K562 (cell line): ENCODE results near the gene CEP290. TPM values are rescaled to one million over a fixed set of nuclear protein-coding genes. Genes with fewer than 3 reads are reported as not detected.

Experiments
- ATAC-seq: fragments of 200-7000 bp; cut with Tn5 transposase; 3 replicates; pipeline ENCODE4 v1.9.1; 2020; ENCODE audit warnings: moderate library complexity
- BruUV-seq: library from RNA; stranded (reverse); fragments of 400-500 nt; replicated peaks from 2 replicates; lab custom pipeline; 2021; lab: Mats Ljungman, UMichigan
- CTCF ChIA-PET: fragments of 300-600 bp; formaldehyde crosslinking; extraction: SDS; loops from one replicate; lab custom pipeline; 2021; ENCODE audit warnings: low intra/inter-chr PET ratio; lab: Yijun Ruan, JAX
- POLR2A ChIA-PET: fragments of 300-600, 350-650 bp; sonication (Branson Sonifier 250); formaldehyde crosslinking; extraction: SDS; loops from one replicate; lab custom pipeline; 2021; ENCODE audit warnings: antibody characterized with exemption, inconsistent platforms; lab: Yijun Ruan, JAX
- DNase-seq, 4 experiments: peaks; one replicate each; pipeline versions ENCODE4 v3.0.0 to v3.0.0-alpha.2; 2011 to 2018; ENCODE audit warnings: low spot score in 3 of 4, mixed read lengths in 3 of 4; ENCODE audit errors: extremely low read depth in 1 of 4
- FAIRE-seq: peaks from 2 replicates; lab custom pipeline; 2011; peaks lifted over from hg19 to GRCh38; lab: Jason Lieb, UNC
- H2AFZ ChIP-seq: 2 replicates; pipeline ENCODE4 v1.6.0; 2011; ENCODE audit warnings: low read depth, low read length, control low read depth, inconsistent platforms
- H3K27ac ChIP-seq: fragments of 200-600 bp; 3 replicates; pipeline ENCODE4 v1.8.0; 2011; ENCODE audit warnings: low read depth, mild to moderate bottlenecking, control low read depth, inconsistent platforms, low read length, moderate library complexity, mixed read lengths; ENCODE audit errors: extremely low read depth
- H3K27me3 ChIP-seq, 2 experiments: fragments of 300-600 bp in 1 of 2; 2 replicates in 1 of 2; 3 replicates in 1 of 2; pipeline versions ENCODE4 v1.6.0 to v1.8.0; 2011; ENCODE audit warnings: inconsistent platforms in 2 of 2, low read length in 2 of 2, mild to moderate bottlenecking in 1 of 2, mixed read lengths in 1 of 2, moderate library complexity in 1 of 2; ENCODE audit not compliant: control insufficient read depth in 2 of 2, insufficient read depth in 2 of 2
- H3K36me3 ChIP-seq: fragments of 300-600 bp; 3 replicates; pipeline ENCODE4 v1.8.0; 2011; ENCODE audit warnings: mild to moderate bottlenecking, low read length, inconsistent platforms; ENCODE audit not compliant: control insufficient read depth, insufficient read depth
- H3K4me1 ChIP-seq, 2 experiments: fragments of 200-600 bp in 1 of 2; replicated peaks in 1 of 2; 2 replicates in 1 of 2; 3 replicates in 1 of 2; pipeline versions ENCODE4 v1.5.1 to v1.8.0; 2011; ENCODE audit warnings: inconsistent platforms in 2 of 2, low read length in 2 of 2, mild to moderate bottlenecking in 1 of 2, mixed read lengths in 1 of 2, moderate library complexity in 1 of 2; ENCODE audit not compliant: control insufficient read depth in 2 of 2, insufficient read depth in 2 of 2
- H3K4me2 ChIP-seq: 2 replicates; pipeline ENCODE4 v1.6.1; 2011; ENCODE audit warnings: low read length, control low read depth, inconsistent platforms, mixed read lengths; ENCODE audit not compliant: insufficient read depth
- H3K4me3 ChIP-seq: fragments of 200-600 bp; sonication (generic), shearing (Covaris generic); 2 replicates; pipeline ENCODE4 v1.5.1; 2016; ENCODE audit warnings: control low read depth, inconsistent platforms
- H3K79me2 ChIP-seq: fragments of 200-600 bp; 3 replicates; pipeline ENCODE4 v1.8.0; 2011; ENCODE audit warnings: low read length, inconsistent platforms; ENCODE audit not compliant: control insufficient read depth, insufficient read depth
- H3K9ac ChIP-seq, 2 experiments: 2 replicates each; pipeline versions ENCODE4 v1.6.0 to v1.6.1; 2011; ENCODE audit warnings: low read depth in 2 of 2, low read length in 2 of 2, control low read depth in 1 of 2, inconsistent platforms in 1 of 2, mild to moderate bottlenecking in 1 of 2, mixed read lengths in 1 of 2; ENCODE audit not compliant: insufficient read depth in 1 of 2
- H3K9me1 ChIP-seq: one replicate; pipeline ENCODE4 v1.6.0; 2011; ENCODE audit warnings: inconsistent platforms, mild to moderate bottlenecking, low read length, moderate library complexity; ENCODE audit not compliant: control insufficient read depth, insufficient read depth
- H3K9me3 ChIP-seq: replicated peaks from 2 replicates; pipeline ENCODE4 v1.5.1; 2011; ENCODE audit warnings: low read depth, low read length, inconsistent platforms; ENCODE audit not compliant: control insufficient read depth, insufficient read depth
- H4K20me1 ChIP-seq: replicated peaks from 2 replicates; pipeline ENCODE4 v1.6.1; 2011; ENCODE audit warnings: low read length, inconsistent platforms, mixed read lengths; ENCODE audit not compliant: control insufficient read depth, insufficient read depth
- CC2D1A ChIP-seq: fragments of 450-650 bp; IDR thresholded peaks from 2 replicates; pipeline ENCODE4 v1.6.1; 2017; ENCODE audit warnings: mild to moderate bottlenecking
- CSDE1 ChIP-seq, 2 experiments: fragments of 450-650 bp; IDR thresholded peaks; 2 replicates each; pipeline ENCODE4 v1.6.1; 2016; ENCODE audit warnings: mild to moderate bottlenecking in 1 of 2
- EP400 ChIP-seq: fragments of 450-650 bp; IDR thresholded peaks from 2 replicates; pipeline ENCODE4 v1.6.1; 2017; ENCODE audit warnings: antibody characterized with exemption, mild to moderate bottlenecking, moderate library complexity
- HMG20B ChIP-seq: fragments of 250-450 bp; sonication (Bioruptor Pico); IDR thresholded peaks from 2 replicates; pipeline ENCODE4 v1.5.0; 2021; ENCODE audit warnings: mild to moderate bottlenecking
- L3MBTL2 ChIP-seq: fragments of 450-650 bp; IDR thresholded peaks from 2 replicates; pipeline ENCODE4 v1.6.1; 2016; ENCODE audit warnings: mild to moderate bottlenecking, moderate library complexity
- MTA2 ChIP-seq: fragments of 450-650 bp; IDR thresholded peaks from 2 replicates; pipeline ENCODE4 v1.6.1; 2016; ENCODE audit warnings: low read depth
- MYC ChIP-seq, 2 experiments: fragments of 250-450 bp in 1 of 2; sonication (Bioruptor Pico) in 1 of 2; IDR thresholded peaks; 2 replicates each; pipeline versions ENCODE4 v1.5.1 to v1.6.1; 2012 to 2021; ENCODE audit warnings: low read depth in 2 of 2, borderline replicate concordance in 1 of 2, improper control_type of control experiment in 1 of 2, low read length in 1 of 2, mild to moderate bottlenecking in 1 of 2, moderate library complexity in 1 of 2
- NCOR1 ChIP-seq: fragments of 450-650 bp; IDR thresholded peaks from 2 replicates; pipeline ENCODE4 v1.6.1; 2016; ENCODE audit warnings: mild to moderate bottlenecking, moderate library complexity
- OTX1 ChIP-seq: fragments of 450-650 bp; formaldehyde crosslinking; IDR thresholded peaks from 2 replicates; pipeline ENCODE4 v1.4.0; 2022; ENCODE audit warnings: mild to moderate bottlenecking
- PURB ChIP-seq: sonication (generic); formaldehyde crosslinking; IDR thresholded peaks from 2 replicates; pipeline ENCODE4 v1.9.0; 2021; ENCODE audit warnings: low read depth, mild to moderate bottlenecking, missing genetic modification reagents
- SMARCA5 ChIP-seq: fragments of 450-650 bp; IDR thresholded peaks from 2 replicates; pipeline ENCODE4 v1.6.1; 2016
- SRF ChIP-seq, 2 experiments: fragments of 250-450, 450-650 bp in 1 of 2; sonication (Bioruptor Pico) in 1 of 2; sonication (generic) in 1 of 2; formaldehyde crosslinking; IDR thresholded peaks; 2 replicates each; pipeline versions ENCODE4 v1.5.0 to v1.5.1; 2020 to 2022; ENCODE audit warnings: mild to moderate bottlenecking in 1 of 2, missing genetic modification reagents in 1 of 2
- U2AF1 ChIP-seq: fragments of 200-400 bp; formaldehyde crosslinking; optimal IDR thresholded peaks from 2 replicates; pipeline ENCODE3; 2017; ENCODE audit warnings: mild to moderate bottlenecking, low read depth, low read length, moderate library complexity
- XRCC5 ChIP-seq: fragments of 200-400 bp; formaldehyde crosslinking; IDR thresholded peaks from 2 replicates; pipeline ENCODE4 v1.6.1; 2017; ENCODE audit warnings: low read depth, mild to moderate bottlenecking, low read length
- ZNF311 ChIP-seq: fragments of 250-450 bp; sonication (Bioruptor Pico); IDR thresholded peaks from 2 replicates; pipeline ENCODE4 v1.4.0; 2020; ENCODE audit warnings: mild to moderate bottlenecking, moderate library complexity
- WGBS: fragments of 100-300 bp; shearing (Covaris generic); methylation state at CpG from one replicate; pipeline ENCODE4 v1.1.6; 2016; ENCODE audit warnings: low coverage, mixed read lengths; ENCODE audit not compliant: insufficient coverage; ENCODE audit errors: missing lambda C conversion rate; 5-methylcytosine and 5-hydroxymethylcytosine counted together
- in situ Hi-C: fragments of 300-500 bp; cut with MboI; formaldehyde crosslinking; loops from 4 replicates; pipeline ENCODE4 v1.15.0; 2018; ENCODE audit warnings: inconsistent platforms, mixed read lengths
- intact Hi-C: fragments of 100-400 bp; cut with micrococcal nuclease; formaldehyde crosslinking; loops from 2 replicates; pipeline ENCODE4 v1.14.2; 2022
- polyA plus RNA-seq, 8 experiments: library from polyadenylated mRNA; depleted of rRNA in 4 of 8; stranded (reverse) in 5 of 8; unstranded in 3 of 8; fragments of >200 nt; fragmentation: Nextera tagmentation in 2 of 8; fragmentation: Illumina TruSeq in 1 of 8; extraction: Ambion mirVana in 2 of 8; extraction: Trizol in 1 of 8; gene quantifications; 2 replicates each; pipeline versions ENCODE4 v1.2.1 to v1.2.3, GENCODE V29; 2011 to 2014; ENCODE audit warnings: inconsistent platforms in 1 of 8, missing spikeins in 1 of 8
- total RNA-seq, 7 experiments: library from RNA; depleted of rRNA in 6 of 7; stranded (reverse); fragments of >200 nt in 6 of 7; fragmentation: Illumina TruSeq in 2 of 7; extraction: Trizol in 2 of 7; gene quantifications; 2 replicates each; pipeline versions ENCODE4 v1.2.1 to v1.2.3, GENCODE V29; 2011 to 2021; ENCODE audit warnings: low replicate concordance in 1 of 7
- TF ChIP-seq, protein P1 (sequence below): sonication (generic); formaldehyde crosslinking; IDR thresholded peaks from 2 replicates; pipeline ENCODE4 v1.8.1; 2022; ENCODE audit warnings: missing genetic modification reagents
- TF ChIP-seq, protein P2 (sequence below): fragments of 450-650 bp; IDR thresholded peaks from 2 replicates; pipeline ENCODE4 v1.6.1; 2016; ENCODE audit warnings: antibody characterized with exemption
- TF ChIP-seq, protein P3 (sequence below), 2 experiments: fragments of 450-650 bp; IDR thresholded peaks; 2 replicates each; pipeline ENCODE4 v1.6.1; 2016

Gene CEP290
- total and polyA plus RNA-seq, 9 of the 15 experiments (the other 6 are each of a cell fraction or from before 2014, with no cell fraction given): 7.2 to 19.4 (median 18.1) TPM

DNA sequence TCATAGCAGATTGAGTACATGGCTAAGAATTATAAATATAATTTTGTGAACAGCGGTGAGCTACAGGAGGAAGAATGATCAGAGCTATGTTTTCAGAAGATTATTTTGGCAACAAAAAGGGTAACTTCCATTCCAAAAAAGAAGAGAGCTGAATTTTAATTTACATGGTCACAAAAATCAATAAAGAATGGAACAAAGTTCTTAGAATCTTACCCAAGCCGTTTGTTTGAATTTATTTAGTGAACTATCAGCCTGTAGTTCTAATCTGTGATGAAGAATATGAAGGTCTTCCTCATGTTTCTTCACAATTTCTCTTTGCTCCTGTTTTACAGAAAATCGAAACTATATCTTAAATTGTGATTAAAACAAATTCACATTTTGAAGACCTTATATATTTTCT lies 58.3 kb downstream of the CEP290 start:
- no peaks in the 10 kb centered on the region for H3K4me1 ChIP-seq
- H3K4me3 ChIP-seq: no peak overlapping the region
- BruUV-seq: no TSS peak
- DNase-seq (no peak), FAIRE-seq (no peak), ATAC-seq (no peak)
- no peak overlapping the region for H3K9ac ChIP-seq
- ChIA-PET POLR2A (no interaction called here), CTCF (no interaction called here)
- no peaks in the 10 kb centered on the region for H3K79me2 ChIP-seq
- no peaks in the 10 kb centered on the region for H3K9me3 ChIP-seq
- H4K20me1 ChIP-seq: no peaks in the 10 kb centered on the region
- intact Hi-C loops: no loop called here
- no peak for TF ChIP-seq CSDE1 (IDR thresholded peaks at IDR 0.05)
- TF ChIP-seq PURB (CRISPR knock-in tag): no peak
- TF ChIP-seq HMG20B (CRISPR knock-in tag): no peak
- TF ChIP-seq CC2D1A: no peak
- TF ChIP-seq EP400: no peak
- TF ChIP-seq MYC (IDR thresholded peaks at IDR 0.05; ENCODE audit: low read depth, low read length): no peak
- TF ChIP-seq MYC (CRISPR knock-in tag; IDR thresholded peaks at IDR 0.05; ENCODE audit: borderline replicate concordance, low read depth): no peak
- TF ChIP-seq SMARCA5: no peak
- TF ChIP-seq MTA2: no peak
- TF ChIP-seq, protein P1, sequence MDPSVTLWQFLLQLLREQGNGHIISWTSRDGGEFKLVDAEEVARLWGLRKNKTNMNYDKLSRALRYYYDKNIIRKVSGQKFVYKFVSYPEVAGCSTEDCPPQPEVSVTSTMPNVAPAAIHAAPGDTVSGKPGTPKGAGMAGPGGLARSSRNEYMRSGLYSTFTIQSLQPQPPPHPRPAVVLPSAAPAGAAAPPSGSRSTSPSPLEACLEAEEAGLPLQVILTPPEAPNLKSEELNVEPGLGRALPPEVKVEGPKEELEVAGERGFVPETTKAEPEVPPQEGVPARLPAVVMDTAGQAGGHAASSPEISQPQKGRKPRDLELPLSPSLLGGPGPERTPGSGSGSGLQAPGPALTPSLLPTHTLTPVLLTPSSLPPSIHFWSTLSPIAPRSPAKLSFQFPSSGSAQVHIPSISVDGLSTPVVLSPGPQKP (CRISPR knock-in tag): no peak
- TF ChIP-seq U2AF1: no peak
- TF ChIP-seq, protein P2, sequence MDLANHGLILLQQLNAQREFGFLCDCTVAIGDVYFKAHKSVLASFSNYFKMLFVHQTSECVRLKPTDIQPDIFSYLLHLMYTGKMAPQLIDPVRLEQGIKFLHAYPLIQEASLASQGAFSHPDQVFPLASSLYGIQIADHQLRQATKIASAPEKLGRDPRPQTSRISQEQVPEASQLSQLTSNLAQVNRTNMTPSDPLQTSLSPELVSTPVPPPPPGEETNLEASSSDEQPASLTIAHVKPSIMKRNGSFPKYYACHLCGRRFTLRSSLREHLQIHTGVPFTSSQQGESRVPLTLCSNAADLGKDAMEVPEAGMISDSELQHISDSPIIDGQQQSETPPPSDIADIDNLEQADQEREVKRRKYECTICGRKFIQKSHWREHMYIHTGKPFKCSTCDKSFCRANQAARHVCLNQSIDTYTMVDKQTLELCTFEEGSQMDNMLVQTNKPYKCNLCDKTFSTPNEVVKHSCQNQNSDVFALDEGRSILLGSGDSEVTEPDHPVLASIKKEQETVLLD: no peak
- no peak for TF ChIP-seq NCOR1
- TF ChIP-seq L3MBTL2: no peak
- no peak for TF ChIP-seq XRCC5
- TF ChIP-seq, protein P3, sequence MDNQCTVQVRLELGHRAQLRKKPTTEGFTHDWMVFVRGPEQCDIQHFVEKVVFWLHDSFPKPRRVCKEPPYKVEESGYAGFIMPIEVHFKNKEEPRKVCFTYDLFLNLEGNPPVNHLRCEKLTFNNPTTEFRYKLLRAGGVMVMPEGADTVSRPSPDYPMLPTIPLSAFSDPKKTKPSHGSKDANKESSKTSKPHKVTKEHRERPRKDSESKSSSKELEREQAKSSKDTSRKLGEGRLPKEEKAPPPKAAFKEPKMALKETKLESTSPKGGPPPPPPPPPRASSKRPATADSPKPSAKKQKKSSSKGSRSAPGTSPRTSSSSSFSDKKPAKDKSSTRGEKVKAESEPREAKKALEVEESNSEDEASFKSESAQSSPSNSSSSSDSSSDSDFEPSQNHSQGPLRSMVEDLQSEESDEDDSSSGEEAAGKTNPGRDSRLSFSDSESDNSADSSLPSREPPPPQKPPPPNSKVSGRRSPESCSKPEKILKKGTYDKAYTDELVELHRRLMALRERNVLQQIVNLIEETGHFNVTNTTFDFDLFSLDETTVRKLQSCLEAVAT (IDR thresholded peaks at IDR 0.05): no peak
- TF ChIP-seq OTX1 (CRISPR knock-in tag): no peak
- TF ChIP-seq SRF (CRISPR knock-in tag; IDR thresholded peaks at IDR 0.05): no peak
- no peak for TF ChIP-seq ZNF311 (CRISPR knock-in tag)
- H3K36me3 ChIP-seq: peaks cover 62% of the 10 kb centered on the region; the same call in 2 of the 3 replicates
- H3K27ac ChIP-seq: no peak overlapping the region
- H3K4me2 ChIP-seq: no peak overlapping the region
- no peak overlapping the region for H2AFZ ChIP-seq
- in situ Hi-C loops: no loop called here
- WGBS: 63% methylated on average over 3 of the region's 3 CpGs
- no peaks in the 10 kb centered on the region for H3K27me3 ChIP-seq
- H3K9me1 ChIP-seq: no peaks in the 10 kb centered on the region
